ENCODE results near the gene TBC1D22A. TPM values are rescaled to one million over a fixed set of nuclear protein-coding genes. Genes with fewer than 3 reads are reported as not detected.

Gene TBC1D22A
- total and polyA plus RNA-seq, 2 experiments from 2014 or later = 16.6 to 18.5 TPM

DNA sequence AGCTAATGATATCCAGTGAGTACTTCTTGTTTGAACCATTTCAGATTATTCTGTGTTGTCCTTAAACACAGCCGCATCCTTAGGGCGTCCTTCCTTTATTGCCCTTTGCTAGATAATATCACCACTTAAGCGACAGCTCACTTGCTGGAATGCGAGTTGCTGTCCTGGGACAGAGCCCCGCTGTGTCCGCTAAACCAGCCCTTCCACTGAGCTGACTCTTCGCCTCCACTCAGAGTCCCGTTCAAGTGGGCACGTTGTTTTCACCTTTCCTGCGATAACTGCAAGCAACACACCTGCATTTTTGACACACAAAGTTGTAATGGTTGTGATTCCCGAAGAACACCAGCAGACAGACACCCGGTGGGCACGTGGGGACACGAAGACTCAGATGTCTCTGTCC lies 140.0 kb downstream of the TBC1D22A start:
- TF ChIP-seq, protein P1, sequence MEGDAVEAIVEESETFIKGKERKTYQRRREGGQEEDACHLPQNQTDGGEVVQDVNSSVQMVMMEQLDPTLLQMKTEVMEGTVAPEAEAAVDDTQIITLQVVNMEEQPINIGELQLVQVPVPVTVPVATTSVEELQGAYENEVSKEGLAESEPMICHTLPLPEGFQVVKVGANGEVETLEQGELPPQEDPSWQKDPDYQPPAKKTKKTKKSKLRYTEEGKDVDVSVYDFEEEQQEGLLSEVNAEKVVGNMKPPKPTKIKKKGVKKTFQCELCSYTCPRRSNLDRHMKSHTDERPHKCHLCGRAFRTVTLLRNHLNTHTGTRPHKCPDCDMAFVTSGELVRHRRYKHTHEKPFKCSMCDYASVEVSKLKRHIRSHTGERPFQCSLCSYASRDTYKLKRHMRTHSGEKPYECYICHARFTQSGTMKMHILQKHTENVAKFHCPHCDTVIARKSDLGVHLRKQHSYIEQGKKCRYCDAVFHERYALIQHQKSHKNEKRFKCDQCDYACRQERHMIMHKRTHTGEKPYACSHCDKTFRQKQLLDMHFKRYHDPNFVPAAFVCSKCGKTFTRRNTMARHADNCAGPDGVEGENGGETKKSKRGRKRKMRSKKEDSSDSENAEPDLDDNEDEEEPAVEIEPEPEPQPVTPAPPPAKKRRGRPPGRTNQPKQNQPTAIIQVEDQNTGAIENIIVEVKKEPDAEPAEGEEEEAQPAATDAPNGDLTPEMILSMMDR (IDR thresholded peaks at IDR 0.05; ENCODE audit: low read depth, low read length) = no peak
- no peak overlapping the region for H3K27ac ChIP-seq
- DNase-seq (ENCODE audit: low read depth in 1 of 2, low spot score in 1 of 2) = peak in 1 of 2 donors; percentile 21
- no peak overlapping the region for H3K4me3 ChIP-seq
- no peaks in the 10 kb centered on the region for H3K9me3 ChIP-seq (ENCODE audit: low read depth)
- H3K4me1 ChIP-seq (ENCODE audit: low read depth) = no peaks in the 10 kb centered on the region
- H3K36me3 ChIP-seq = no peaks in the 10 kb centered on the region
- H3K27me3 ChIP-seq = no peaks in the 10 kb centered on the region

DNA sequence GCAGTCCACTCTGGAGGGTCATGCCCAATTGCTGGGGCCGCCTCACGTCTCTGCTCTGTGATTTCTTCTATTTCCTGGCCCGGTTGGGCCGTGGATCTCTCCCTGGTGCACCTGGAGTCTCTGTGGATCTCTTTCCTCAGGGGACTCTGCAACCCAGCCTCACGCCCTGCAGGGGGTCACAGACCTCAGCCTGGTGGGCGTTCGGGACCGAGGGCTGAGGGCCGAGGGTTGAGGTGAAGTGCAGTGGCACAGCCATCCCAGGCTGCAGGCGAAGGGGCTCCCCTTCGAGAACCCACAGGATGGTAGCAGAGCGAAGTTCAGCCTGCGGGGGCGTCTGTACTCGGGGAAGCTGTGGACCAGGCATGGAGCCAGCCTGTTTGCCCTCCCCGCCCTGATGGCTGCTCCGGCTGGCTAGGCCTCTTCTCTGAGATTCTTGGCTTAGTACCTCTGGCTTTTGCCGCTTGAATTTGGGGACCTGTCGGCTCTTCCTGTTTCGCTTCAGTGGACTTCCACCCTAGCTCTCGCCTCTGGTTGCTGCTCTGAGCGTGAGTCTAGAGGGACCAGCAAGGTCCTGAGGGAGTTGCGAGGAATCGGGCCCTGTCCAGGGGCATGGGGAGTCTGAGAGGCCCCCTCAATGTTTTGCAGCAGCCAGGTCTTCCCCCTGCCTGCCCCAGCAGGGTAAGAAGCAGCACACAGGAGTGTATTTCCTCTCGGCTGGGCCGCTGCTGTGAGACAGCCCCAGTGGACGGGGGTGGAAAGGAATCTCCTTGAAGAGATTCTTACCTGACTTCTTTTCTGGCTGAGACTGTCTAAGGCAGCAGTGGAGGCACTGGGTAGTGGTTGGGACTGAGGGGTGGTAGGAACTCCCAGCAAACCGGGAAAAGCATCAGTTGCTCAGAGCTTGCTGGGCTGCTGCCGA lies 140.8 kb downstream of the TBC1D22A start:
- no peak overlapping the region for H3K27ac ChIP-seq
- TF ChIP-seq, protein P1 (IDR thresholded peaks at IDR 0.05; ENCODE audit: low read depth, low read length) = no peak

DNA sequence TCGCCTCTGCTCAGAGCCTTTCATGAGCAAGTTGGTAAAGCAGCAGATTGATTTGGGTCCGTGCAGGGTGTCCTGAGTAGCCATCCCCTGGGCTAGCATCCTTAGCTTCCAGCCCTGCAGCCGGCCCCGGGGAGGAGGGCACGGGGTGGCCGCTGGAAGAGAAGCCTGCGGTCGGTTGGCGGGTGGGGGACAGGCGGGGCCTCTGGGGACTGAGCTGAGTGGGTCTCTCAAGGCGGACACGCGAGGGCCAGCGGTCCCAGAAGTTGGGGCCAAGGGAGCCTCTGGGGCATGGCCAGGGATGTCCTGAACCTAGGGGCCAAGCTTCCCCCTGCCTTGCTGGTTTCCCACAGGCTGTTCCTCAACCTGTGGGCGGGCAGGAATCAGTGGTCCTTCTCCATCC lies 143.0 kb downstream of the TBC1D22A start:
- no peak for DNase-seq (ENCODE audit: low read depth in 1 of 2, low spot score in 1 of 2)
- Histone ChIP-seq H3K4me3 (no peak overlapping the region), H3K9me3 (ENCODE audit: low read depth) (no peaks in the 10 kb centered on the region), H3K27me3 (no peaks in the 10 kb centered on the region), H3K36me3 (no peaks in the 10 kb centered on the region), H3K27ac (no peak overlapping the region), H3K4me1 (ENCODE audit: low read depth) (no peaks in the 10 kb centered on the region)
- TF ChIP-seq, protein P1 (IDR thresholded peaks at IDR 0.05; ENCODE audit: low read depth, low read length) = no peak

More for the DNA sequence above, 140.8 kb downstream of the TBC1D22A start:
- Histone ChIP-seq H3K9me3 (ENCODE audit: low read depth) (no peaks in the 10 kb centered on the region), H3K36me3 (no peaks in the 10 kb centered on the region), H3K4me1 (ENCODE audit: low read depth) (no peaks in the 10 kb centered on the region), H3K27me3 (no peaks in the 10 kb centered on the region), H3K4me3 (no peak overlapping the region)
- DNase-seq (ENCODE audit: low read depth in 1 of 2, low spot score in 1 of 2) = no peak

- no peak for DNase-seq (ENCODE audit: low read depth in 1 of 2, low spot score in 1 of 2)
- TF ChIP-seq, protein P1 (IDR thresholded peaks at IDR 0.05; ENCODE audit: low read depth, low read length) = no peak
- H3K9me3 ChIP-seq (ENCODE audit: low read depth) = no peaks in the 10 kb centered on the region
- no peaks in the 10 kb centered on the region for H3K36me3 ChIP-seq
- no peak overlapping the region for H3K4me3 ChIP-seq
- no peak overlapping the region for H3K27ac ChIP-seq
- no peaks in the 10 kb centered on the region for H3K27me3 ChIP-seq
- no peaks in the 10 kb centered on the region for H3K4me1 ChIP-seq (ENCODE audit: low read depth)
Measured at GRCh38 chr22:46905834-46906233, 143.4 kb downstream of the TBC1D22A start.

GRCh38 chr22:46906326-46907045 lies 144.0 kb downstream of the TBC1D22A start:
- DNase-seq (ENCODE audit: low read depth in 1 of 2, low spot score in 1 of 2) = no peak
- no peaks in the 10 kb centered on the region for H3K4me1 ChIP-seq (ENCODE audit: low read depth)
- no peak overlapping the region for H3K27ac ChIP-seq
- no peaks in the 10 kb centered on the region for H3K27me3 ChIP-seq
- no peaks in the 10 kb centered on the region for H3K9me3 ChIP-seq (ENCODE audit: low read depth)
- H3K36me3 ChIP-seq = no peaks in the 10 kb centered on the region
- TF ChIP-seq, protein P1 (IDR thresholded peaks at IDR 0.05; ENCODE audit: low read depth, low read length) = no peak
- H3K4me3 ChIP-seq = no peak overlapping the region

Data from cardiac muscle cell (in vitro differentiated cells and primary cell).